Astrocyte of the hippocampus (primary cell): ENCODE data around the gene MYH7.
"Not testable (repeated sequence)": the region's sequence is repeated elsewhere in the genome, so short reads cannot be mapped to it uniquely, and the experiment has no call there.

ENCODE experiments used
- DNase-seq: peaks from one replicate; pipeline ENCODE4 v3.0.0; 2011; ENCODE audit warnings: low read depth, low spot score

The MYH7 gene

DNA sequence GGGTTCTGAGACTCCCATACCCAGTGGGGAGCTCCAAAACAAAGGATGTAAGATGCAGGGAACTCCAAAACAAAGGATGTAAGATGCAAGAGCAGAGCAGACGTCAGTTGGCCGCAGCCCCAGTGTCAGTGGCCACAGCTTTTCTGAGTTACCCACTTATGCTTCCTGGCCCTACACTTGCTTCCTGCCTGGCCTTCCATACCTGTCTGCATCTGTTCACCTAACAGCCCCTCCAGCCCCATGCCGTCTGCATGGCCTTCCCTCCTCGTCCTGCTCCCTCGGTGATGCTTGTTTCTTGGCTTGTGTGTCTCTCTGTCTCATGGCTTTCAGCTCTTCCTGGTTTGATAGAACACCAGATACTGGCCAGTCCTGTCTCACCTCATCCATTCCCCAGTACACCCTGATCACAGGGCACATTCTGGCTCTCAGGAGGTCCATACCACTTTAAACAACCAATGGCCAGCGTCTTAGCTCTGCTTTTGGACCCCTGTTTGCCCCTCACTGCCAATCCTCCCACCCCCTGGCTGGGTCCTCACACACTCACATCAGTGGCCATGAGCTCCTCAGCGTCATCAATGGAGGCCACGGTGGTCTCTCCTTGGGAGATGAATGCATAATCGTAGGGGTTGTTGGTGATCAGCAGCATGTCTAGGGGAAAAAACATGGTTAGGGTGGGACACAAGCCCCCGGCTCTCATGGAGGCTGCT lies 5.3 kb downstream of the MYH7 start:
- DNase-seq: no peak

DNA sequence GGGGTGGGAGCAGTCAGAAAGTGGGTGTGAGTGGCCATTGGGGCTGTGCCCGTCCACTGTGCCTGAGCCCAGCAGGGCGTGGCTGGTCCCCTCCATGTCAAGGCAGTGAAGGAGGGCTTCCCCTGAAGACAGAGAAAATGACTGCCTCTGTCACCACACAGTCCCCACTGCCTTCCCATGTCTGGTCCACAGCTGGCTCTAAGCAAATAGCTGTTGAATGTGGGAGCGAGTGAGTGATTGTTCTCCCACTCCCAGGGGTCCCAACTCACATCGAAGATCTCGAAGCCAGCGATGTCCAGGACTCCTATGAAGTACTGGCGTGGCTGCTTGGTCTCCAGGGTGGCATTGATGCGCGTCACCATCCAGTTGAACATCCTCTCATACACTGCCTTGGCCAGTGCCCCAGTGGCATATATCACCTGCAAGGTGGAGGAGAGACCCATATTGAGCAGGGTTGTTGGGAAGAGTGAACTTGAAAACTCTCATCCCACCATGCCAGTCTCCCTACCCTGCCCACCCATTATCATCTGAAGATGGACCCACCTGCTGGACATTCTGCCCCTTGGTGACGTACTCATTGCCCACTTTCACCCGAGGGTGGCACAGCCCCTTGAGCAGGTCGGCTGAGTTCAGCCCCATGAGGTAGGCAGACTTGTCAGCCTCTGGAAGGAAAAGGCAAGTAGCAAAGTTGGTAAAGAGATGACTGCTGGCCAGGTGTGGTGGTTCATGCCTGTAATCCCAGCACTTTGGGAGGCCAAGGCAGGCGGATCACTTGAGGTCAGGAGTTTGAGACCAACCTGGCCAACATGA lies 6.6 kb downstream of the MYH7 start:
- DNase-seq: no peak

DNA sequence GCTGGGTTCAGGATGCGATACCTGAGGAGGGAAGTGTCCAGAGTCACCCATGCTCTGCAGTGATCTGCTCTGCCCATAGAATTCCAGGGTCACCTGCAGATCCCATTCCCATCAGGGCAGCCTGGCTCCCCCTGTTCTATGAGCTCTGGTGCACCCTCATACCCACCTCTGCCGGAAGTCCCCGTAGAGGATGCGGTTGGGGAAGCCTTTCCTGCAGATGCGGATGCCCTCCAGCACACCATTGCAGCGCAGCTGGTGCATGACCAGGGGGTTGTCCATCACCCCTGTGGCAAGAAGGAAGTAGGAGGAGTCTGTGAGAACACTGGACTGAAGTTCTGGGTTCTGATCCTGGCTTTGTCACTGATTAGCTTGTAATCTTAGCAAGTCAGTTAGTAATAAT lies 9.7 kb downstream of the MYH7 start:
- not testable (repeated sequence) for DNase-seq

DNA sequence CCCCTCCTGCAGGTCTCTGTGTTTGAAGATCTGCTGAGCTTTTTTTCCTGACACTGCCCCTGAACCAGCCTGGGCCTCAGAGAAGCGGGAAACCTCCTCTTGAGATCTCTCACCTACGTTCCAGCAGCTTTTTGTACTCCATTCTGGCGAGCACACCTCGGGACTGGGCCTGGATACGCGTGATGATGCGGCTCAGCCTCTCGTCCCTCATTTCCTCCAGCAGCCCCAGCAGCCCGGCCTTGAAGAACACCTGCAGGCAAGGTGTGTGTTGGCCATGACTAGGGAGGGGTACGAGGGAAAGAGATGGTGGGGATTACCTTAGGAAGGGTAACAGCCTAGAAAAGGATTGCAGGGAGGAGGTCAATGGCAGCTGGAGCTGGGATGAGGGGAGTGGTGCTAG lies 10.3 kb downstream of the MYH7 start:
- DNase-seq: no peak

DNA sequence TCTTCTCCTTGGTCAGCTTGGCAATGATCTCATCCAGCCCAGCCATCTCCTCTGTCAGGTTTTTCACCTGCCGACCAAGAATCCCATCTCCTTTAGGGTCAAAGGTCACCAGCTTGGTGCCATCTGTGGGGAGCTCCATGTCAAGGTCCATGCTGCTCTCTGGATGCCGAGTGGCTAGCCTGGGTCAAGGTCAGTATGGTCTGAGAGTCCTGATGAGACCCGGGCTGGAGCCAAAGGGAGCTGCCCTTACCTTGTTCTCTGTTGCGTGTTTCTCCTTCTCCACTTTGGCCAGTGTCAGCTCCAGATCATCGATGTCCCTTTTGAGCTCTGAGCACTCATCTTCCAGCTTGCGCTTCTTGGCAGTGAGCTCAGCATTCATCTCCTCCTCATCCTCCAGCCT lies 11.8 kb downstream of the MYH7 start:
- no peak for DNase-seq

DNA sequence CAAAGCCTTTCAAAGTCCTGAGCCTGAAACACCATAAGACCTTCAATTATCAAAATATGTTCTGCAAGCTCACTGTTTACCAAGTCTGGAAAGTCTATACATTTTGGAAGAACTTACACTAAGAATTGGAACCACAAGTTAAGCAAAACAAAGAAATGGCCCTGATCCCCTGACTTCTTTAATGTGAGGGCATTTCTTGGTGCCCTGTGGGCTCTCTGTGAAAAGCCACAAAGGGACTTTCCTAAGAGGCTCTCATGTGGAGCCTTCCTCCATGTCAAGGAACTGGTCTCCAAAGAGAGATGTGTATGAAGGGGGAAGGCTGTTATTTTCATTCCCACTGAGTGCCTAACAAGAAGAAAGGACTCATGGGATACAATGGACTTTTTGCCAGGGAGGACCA lies 13.9 kb downstream of the MYH7 start:
- DNase-seq: no peak

DNA sequence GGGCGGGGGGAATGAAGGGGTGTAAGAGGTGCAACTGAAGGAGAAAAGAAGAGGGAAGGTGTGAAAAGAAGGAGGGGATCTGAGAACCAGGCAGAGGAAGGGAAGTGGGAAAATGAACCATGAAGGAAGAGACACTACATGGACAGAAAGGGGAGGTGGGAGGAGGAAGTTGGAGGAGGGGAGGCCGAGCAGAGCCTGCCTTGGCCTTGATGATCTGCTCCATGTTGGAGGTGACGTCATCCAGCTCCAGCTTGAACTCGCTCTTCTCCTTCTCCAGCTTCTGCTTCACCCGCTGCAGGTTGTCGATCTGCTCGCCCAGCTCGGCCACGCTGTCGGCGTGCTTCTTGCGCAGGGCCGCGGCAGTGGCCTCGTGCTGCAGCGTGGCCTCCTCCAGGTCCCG lies 15.8 kb downstream of the MYH7 start:
- DNase-seq: not testable (repeated sequence)

DNA sequence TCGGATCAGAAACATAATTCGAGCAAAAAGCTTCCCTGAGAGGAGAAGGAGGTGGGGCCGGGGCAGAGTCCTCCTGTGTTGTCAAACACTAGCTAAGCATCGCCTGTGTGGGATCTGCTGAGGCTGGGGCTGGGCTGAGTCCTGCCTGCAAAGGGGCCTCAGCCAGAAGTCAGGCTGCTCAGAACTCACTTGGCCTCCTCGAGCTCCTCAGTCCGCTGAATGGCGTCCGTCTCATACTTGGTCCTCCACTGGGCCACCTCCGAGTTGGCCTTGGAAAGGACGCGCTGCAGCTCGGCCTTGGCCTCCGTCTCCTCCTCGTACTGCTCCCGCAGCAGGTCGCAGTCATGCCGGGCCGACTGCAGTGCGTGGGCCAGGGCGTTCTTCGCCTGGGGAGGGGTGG lies 17.4 kb downstream of the MYH7 start:
- no peak for DNase-seq

DNA sequence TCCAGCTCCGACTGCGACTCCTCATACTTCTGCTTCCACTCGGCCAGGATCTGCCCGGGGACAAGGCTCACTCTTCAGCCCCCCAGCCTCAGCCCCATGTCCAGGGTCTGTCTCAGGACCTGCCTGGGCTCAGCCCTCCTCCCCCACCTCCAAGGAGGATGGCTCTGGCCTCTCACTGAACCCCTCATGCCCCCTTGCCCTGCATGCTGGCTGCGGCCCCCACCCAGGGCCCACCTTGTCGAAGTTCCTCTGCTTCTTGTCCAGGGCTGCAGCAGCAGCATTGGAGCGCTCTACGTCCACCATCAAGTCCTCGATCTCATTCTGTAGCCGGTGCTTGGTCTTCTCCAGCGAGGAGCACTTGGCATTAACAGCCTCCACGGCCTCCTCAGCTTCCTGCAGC lies 18.2 kb downstream of the MYH7 start:
- DNase-seq: not testable (repeated sequence)

DNA sequence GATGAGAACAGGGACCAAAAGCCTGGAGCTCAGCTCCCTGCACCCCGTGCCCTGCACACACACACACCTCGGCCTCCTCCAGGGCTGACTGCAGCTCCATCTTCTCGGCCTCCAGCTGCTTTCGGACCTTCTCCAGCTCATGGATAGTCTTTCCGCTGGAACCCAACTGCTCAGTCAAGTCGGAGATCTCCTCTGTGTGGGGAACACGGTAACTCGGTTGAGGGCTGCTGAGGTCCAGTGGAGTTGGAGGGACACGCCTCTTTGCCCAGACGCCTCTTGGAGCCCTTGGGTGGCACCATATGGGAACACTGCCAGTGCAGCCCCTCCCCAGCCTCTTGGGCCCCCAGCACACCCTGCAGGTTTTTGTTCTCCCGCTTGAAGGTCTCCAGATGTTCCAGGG lies 18.7 kb downstream of the MYH7 start:
- DNase-seq: no peak

DNA sequence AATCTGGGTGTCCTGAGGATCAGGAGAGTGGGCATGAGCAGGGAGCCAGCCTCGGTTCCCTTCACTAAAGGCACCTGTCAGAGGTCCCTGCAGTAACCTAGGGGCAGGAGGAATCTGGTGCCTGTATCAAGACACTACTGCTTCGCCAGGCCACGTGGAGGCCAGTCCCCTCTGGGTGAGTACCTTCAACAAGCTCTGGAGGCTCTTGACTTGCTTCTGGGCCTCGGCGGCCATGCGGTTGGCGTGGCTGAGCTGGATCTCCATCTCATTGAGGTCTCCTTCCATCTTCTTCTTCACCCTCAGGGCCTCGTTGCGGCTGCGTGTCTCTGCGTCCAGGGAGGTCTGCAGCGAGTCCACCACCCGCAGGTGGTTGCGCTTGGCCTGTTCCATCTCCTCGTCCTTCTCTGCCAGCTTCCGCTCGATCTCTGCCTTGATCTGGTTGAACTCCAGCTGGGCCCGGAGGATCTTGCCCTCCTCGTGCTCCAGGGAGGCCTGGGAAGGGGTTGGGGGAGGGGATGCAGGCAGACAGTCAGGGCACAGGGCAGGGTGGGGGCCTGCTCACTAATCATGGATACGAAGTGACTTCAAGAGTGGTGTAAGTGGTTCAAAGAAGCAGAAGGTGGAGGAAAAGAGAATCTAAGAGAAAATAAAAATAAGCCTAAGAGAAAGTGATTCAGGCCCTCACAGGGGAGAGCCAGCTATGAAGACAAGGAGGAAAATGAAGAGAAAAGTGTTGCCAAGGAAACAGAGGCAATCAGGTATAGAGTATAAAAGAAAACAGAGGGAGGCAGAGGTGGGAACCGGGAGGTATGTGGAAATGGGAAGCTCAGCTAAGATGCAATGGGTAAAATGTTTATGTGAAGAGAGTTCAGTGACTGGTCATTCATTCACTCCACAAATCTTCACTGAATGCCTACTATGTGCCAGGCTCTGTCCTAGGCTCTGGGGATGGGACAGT lies 19.4 kb downstream of the MYH7 start:
- no peak for DNase-seq

DNA sequence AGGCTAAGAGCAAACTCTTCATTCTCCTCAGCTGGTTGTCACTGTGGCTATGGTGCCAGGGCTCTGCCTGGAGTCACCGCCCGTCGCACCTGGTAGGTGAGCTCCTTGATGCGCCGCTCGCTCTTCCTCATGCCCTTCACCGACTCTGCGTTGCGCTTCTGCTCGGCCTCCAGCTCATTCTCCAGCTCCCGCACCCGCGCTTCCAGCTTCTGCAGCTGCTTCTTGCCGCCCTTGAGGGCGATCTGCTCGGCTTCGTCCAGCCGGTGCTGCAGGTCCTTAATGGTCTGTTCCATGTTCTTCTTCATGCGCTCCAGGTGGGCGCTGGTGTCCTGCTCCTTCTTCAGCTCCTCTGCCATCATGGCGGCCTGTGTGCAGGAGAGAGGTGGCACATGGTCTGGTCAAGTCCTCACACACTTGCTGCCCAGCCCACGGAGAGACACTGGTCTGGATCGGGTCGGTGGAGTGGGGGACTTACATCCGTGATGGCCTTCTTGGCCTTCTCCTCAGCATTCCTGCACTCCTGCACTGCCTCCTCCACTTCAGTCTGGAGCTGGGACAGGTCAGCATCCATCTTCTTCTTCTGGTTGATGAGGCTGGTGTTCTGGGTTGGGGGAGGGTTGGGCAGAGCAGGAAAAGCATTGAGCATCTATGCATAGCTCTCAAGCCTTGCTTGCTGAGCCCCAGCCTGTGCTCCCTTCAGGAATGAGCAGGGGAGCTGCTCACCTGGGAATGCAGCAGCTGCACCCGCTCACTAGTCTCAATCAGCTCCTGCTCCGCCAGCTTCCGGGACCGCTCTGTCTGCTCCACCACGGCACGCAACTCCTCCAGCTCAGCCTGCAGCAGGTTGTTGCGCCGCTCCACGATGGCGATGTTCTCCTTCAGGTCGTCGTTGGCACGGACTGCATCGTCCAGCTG lies 20.3 kb downstream of the MYH7 start:
- no peak for DNase-seq

DNA sequence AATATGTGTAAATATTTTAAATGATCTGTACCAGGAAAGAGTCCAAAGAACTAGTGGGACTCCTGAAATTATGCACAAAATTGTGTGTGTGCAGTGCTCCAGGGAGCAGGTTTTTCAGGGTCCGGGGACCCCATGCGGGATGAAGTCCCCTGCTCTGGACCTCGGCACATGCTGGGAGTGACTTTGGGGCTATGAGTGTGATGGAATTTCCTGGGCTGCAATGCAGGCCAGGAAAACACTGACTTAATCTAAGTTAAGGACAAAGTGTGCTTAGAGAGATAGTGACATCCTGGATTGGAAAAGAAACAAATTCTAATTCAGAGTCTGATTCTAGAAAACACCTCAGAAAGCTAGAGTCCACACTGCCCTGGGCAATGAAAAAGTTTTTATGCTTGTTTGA lies 21.2 kb downstream of the MYH7 start:
- no peak for DNase-seq

DNA sequence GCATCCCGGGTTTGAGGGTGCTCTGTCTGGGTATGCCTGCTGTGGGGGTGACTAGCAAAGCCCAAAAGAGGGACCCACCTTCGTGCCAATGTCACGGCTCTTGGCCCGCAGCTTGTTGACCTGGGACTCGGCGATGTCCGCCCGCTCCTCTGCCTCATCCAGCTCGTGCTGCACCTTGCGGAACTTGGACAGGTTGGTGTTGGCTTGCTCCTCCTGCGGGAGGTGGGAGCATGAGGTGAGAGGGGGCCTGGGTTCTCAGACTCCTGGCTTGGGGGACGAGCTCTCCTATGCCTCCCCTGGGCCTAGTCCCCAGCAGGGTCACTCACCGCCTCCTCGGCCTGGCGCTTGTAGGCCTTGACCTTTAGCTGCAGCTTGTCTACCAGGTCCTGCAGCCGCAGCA lies 21.8 kb downstream of the MYH7 start:
- DNase-seq: no peak

DNA sequence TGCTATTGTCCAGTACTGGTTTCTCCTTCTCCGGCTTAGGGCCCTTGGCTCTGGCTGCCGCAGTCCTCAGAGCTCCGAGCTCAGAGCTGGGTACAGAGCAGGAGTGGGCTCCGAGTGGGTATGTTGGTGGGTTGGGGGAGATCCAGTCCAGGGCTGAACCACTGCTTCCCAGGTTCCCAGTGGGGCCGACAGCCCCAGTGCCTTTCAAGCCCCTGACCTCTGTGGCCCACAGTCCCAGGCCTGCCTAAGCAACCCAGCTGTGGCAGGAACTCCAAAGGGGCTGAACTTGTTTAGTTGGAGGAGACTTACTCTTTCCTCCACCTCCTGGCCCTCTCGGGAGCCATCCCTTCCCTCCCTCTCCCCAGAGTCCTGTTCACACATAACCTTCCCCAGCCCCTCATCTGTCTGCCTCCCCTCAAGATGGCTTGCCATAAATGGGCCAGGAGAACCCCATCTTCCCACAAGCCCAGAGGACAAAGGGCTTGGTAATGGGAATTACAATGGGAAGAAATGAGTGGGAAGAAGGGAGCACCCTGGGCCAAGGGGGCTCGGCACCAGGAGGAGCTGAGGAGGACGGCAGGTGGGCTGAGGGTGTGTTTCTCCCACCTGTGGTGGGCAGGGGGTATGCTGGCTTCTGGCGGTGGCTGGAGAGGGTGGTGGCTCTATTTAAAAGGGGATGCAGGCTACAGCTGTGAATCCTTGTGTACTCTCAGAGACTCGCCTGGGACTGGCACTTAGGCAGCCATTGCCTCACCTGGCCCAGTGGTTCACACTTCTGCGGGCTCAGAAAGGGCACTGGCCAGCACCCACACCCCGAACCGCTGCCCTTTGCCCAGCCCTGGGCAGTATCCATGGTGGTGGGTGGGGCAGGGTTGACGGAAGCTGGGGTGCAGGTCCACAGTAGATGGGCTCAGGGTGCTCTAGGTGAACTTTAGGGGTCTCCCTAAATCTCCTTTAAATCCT lies 23.6 kb downstream of the MYH7 start:
- DNase-seq: no peak

DNA sequence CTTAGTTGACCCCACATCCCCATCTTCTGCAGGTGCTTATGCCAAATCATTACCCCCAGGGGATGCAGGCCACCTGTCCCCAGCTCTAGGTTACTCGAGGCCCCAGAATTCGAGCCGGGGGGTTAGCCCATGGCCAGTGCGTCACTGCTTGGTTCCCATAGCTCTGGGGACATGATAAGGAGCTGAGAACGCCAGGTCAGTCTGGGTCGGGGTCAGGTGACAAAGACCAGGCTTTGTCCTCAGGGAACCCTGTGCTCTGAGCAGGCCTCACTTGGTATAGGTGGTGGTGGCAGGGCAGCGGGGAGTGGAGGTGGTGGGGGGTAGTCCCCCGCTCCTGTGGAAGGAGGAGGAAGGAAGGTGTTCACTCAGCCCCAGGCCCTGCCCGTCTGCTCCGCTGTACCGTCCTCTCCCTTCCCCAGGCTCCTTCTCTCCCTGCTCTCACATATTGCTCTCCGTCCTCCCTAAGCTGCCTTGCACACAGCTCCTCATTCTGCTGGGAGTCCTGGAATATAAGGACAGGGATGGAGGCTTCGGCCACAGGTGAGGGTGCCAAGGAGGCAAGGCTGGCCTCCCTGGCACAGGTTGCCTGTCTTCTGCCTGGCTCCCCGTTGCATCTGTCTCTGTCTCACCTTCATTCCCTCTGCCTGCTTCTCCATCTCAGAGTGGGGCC lies 25.4 kb downstream of the MYH7 start:
- DNase-seq: no peak

DNA sequence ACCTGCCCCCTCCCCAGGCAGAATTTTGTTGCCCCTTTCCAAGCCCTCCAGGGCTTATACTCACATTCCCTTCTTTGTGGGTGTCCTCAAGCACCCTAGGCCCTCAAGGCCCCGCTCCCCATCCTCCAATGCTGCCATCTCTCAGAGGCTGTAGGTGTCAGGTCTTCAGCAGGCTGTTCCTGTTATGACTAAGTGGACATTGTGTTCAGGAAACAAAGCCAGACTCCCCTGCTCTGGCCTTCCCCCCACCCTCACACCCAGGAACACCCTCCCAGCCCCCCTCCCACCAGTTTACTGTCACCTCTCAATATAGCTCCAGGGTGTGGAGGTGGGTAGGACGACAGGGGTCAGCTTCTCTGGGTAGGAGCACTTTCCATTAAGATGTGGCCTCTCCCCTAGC lies 26.0 kb downstream of the MYH7 start:
- DNase-seq: no peak

DNA sequence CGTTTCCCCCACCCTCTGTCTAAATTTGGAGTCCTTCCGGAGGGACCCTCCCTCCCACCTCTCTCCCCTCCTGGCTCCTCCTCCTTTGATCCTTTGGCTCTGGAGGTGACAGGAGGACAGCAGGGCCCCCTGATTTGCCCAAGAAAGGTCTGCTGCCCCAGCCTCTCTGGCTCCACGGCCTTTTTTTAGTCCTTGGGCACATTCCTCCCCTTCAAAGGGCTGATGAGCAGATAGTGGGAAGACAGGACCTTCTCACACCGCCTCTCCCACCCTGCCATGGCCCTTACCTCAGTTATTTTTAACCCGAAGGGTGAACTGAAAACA lies 27.2 kb downstream of the MYH7 start:
- no peak for DNase-seq

DNA sequence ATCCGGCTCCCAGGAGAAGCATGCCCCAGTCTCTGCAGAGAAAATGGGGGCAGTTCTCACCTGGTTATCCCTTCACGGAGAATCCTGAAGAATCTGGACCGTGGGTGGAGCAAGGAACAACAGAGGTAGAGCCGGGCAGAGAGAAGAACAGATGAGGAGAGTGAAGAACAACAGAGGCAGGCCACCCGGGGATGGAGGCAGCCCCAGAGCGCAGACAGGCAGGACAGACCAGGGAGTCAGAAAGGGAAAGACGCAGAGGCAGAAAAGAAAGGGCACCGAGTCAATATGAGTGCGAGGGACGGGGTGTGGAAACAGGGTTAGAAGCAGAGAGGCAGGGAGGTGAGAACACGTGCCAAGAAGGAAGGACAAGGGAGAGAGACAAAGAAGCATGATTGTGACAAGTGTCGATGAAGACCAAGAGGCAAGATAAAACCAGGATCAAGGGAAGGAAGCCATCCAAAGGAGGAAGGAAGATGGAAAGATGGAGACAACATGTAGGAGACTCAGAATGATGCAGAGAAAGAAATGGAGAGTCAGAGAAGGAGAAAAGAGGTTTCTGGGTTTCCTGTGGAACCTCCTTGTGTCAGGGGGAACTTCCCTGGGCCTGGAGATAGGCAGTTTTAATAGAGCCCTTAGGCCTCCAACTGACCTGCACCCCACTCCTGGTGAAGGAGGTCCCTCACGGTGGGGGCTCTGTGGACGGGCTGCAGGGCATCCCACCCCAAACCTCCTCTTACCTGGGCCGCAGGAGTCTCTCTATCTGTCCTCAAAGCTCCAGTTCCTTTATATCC lies 27.7 kb downstream of the MYH7 start, which contains the start of gene MYH6:
Gene MYH6 (minus strand): TSS at position 758 of the 791 bp plus-strand sequence. CDS start 1,050 bp downstream, outside the sequence.
- DNase-seq: no peak
